ENCODE measurements around the gene RUVBL1.

Gene RUVBL1

DNA sequence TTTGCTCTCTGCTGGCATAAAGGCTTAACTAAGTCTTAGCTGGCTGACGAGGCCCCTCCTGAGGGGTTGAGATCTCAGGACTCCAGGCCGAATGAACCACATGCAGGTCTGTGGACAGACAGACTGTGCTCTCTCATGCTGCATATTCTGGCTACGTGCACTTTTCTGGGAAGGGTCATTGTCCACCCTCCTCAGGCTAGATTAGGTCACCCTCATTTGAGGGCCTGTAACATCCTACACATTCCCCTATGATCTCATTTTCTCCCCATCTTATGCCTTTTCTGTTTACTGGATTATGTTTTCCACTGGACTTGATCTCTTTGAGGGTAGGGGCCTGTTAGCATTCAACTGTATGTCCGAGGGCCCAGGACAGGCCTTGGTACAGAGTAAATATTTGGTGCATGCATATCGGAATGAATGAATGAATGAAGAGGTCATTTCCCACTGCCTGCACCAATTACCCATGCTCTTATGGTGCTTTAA is 43.4 kb upstream of the RUVBL1 start:
- Histone ChIP-seq H3K4me3 (ENCODE audit: low read length) (no peak overlapping the region), H3K36me3 (replicated peaks; ENCODE audit: insufficient read depth, low read length) (no peaks in the 10 kb centered on the region), H3K9ac (ENCODE audit: low read length) (no peak overlapping the region), H3F3A (ENCODE audit: insufficient read depth, low read length) (no peaks in the 10 kb centered on the region), H3K4me1 (ENCODE audit: low read length) (no peaks in the 10 kb centered on the region), H3K27ac (ENCODE audit: low read length) (no peak overlapping the region), H3K9me3 (replicated peaks; ENCODE audit: insufficient read depth, low read length) (no peaks in the 10 kb centered on the region), H2AFZ (ENCODE audit: low read length) (no peak overlapping the region), H3K79me2 (ENCODE audit: low read length) (peaks cover 48% of the 10 kb centered on the region), H4K20me1 (ENCODE audit: insufficient read depth, low read length) (no peaks in the 10 kb centered on the region), H3K4me2 (ENCODE audit: low read depth, low read length) (no peak overlapping the region), H3K9me2 (replicated peaks; ENCODE audit: insufficient read depth, low read length) (no peaks in the 10 kb centered on the region), H3K27me3 (replicated peaks; ENCODE audit: insufficient read depth, low read length) (no peaks in the 10 kb centered on the region)
- no peak for TF ChIP-seq EZH2phosphoT487 (IDR thresholded peaks at IDR 0.05; ENCODE audit: low read length)
- TF ChIP-seq EZH2 (optimal IDR thresholded peaks at IDR 0.05; ENCODE audit: low read depth, low read length) = no peak
- TF ChIP-seq, protein P1, sequence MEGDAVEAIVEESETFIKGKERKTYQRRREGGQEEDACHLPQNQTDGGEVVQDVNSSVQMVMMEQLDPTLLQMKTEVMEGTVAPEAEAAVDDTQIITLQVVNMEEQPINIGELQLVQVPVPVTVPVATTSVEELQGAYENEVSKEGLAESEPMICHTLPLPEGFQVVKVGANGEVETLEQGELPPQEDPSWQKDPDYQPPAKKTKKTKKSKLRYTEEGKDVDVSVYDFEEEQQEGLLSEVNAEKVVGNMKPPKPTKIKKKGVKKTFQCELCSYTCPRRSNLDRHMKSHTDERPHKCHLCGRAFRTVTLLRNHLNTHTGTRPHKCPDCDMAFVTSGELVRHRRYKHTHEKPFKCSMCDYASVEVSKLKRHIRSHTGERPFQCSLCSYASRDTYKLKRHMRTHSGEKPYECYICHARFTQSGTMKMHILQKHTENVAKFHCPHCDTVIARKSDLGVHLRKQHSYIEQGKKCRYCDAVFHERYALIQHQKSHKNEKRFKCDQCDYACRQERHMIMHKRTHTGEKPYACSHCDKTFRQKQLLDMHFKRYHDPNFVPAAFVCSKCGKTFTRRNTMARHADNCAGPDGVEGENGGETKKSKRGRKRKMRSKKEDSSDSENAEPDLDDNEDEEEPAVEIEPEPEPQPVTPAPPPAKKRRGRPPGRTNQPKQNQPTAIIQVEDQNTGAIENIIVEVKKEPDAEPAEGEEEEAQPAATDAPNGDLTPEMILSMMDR (IDR thresholded peaks at IDR 0.05; ENCODE audit: low read length) = no peak
- DNase-seq = no peak

DNA sequence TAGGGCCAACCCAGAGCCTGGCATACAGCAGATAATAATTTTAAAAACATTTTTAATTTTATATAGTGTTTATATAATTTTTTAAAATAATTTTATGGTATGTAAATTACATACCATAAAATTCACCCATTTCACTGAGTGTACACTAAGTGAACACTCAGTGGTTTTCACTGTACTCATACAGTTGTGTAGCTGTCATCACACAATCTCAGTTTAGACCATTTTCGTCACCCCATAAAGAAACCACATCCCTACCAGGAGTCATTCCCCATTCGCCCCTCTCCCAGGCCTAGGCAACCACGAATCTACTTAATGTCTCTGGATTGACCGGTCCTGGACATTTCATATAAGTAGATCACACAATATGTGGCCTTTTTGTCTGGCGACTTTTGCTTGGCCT is 39.8 kb upstream of the RUVBL1 start:
- DNase-seq = no peak
- Histone ChIP-seq H3K4me1 (ENCODE audit: low read length) (no peaks in the 10 kb centered on the region), H3K27ac (ENCODE audit: low read length) (no peak overlapping the region), H3K4me2 (ENCODE audit: low read depth, low read length) (no peak overlapping the region), H4K20me1 (ENCODE audit: insufficient read depth, low read length) (no peaks in the 10 kb centered on the region), H3F3A (ENCODE audit: insufficient read depth, low read length) (no peaks in the 10 kb centered on the region), H3K9me3 (replicated peaks; ENCODE audit: insufficient read depth, low read length) (no peaks in the 10 kb centered on the region), H3K9ac (ENCODE audit: low read length) (no peak overlapping the region), H3K9me2 (replicated peaks; ENCODE audit: insufficient read depth, low read length) (no peaks in the 10 kb centered on the region), H3K4me3 (ENCODE audit: low read length) (no peak overlapping the region), H3K36me3 (replicated peaks; ENCODE audit: insufficient read depth, low read length) (no peaks in the 10 kb centered on the region), H3K27me3 (replicated peaks; ENCODE audit: insufficient read depth, low read length) (no peaks in the 10 kb centered on the region), H2AFZ (ENCODE audit: low read length) (no peak overlapping the region), H3K79me2 (ENCODE audit: low read length) (peaks cover 57% of the 10 kb centered on the region)
- TF ChIP-seq, protein P1 (IDR thresholded peaks at IDR 0.05; ENCODE audit: low read length) = no peak
- TF ChIP-seq EZH2phosphoT487 (IDR thresholded peaks at IDR 0.05; ENCODE audit: low read length) (no peak), EZH2 (optimal IDR thresholded peaks at IDR 0.05; ENCODE audit: low read depth, low read length) (no peak)

DNA sequence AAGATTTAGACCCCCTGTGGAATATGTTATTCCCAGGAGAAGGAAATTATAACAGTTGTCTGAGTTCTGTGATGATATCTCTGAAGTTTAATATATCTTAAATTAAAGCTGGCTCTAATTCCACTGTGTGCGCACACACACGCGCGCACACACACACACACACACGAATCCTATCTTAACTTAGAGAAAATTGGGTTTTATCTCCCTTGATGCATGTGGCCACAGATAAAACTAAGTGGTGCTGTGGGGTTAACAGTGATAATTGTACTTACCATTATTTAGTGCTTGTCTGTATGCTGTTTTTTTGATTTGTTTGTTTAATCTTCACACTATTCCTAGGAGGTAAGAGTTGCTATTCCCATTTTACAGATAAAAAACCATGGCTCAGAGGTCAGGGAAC is 37.0 kb upstream of the RUVBL1 start:
- no peak overlapping the region for H3K4me2 ChIP-seq (ENCODE audit: low read depth, low read length)
- no peaks in the 10 kb centered on the region for H3K4me1 ChIP-seq (ENCODE audit: low read length)
- no peak overlapping the region for H3K27ac ChIP-seq (ENCODE audit: low read length)
- no peaks in the 10 kb centered on the region for H3K9me2 ChIP-seq (replicated peaks; ENCODE audit: insufficient read depth, low read length)
- H3K27me3 ChIP-seq (replicated peaks; ENCODE audit: insufficient read depth, low read length) = no peaks in the 10 kb centered on the region
- no peaks in the 10 kb centered on the region for H3K9me3 ChIP-seq (replicated peaks; ENCODE audit: insufficient read depth, low read length)
- no peak overlapping the region for H2AFZ ChIP-seq (ENCODE audit: low read length)
- no peaks in the 10 kb centered on the region for H3F3A ChIP-seq (ENCODE audit: insufficient read depth, low read length)
- DNase-seq = no peak
- H4K20me1 ChIP-seq (ENCODE audit: insufficient read depth, low read length) = no peaks in the 10 kb centered on the region
- H3K9ac ChIP-seq (ENCODE audit: low read length) = no peak overlapping the region
- peaks cover 48% of the 10 kb centered on the region for H3K79me2 ChIP-seq (ENCODE audit: low read length)
- H3K4me3 ChIP-seq (ENCODE audit: low read length) = no peak overlapping the region
- no peaks in the 10 kb centered on the region for H3K36me3 ChIP-seq (replicated peaks; ENCODE audit: insufficient read depth, low read length)
- TF ChIP-seq, protein P1 (IDR thresholded peaks at IDR 0.05; ENCODE audit: low read length) = no peak
- TF ChIP-seq EZH2 (optimal IDR thresholded peaks at IDR 0.05; ENCODE audit: low read depth, low read length) = no peak
- TF ChIP-seq EZH2phosphoT487 (IDR thresholded peaks at IDR 0.05; ENCODE audit: low read length) = no peak

Data from MM.1S (cell line).